ENCODE data around the gene TAS1R3.
"Not testable (repeated sequence)": the region's sequence is repeated elsewhere in the genome, so short reads cannot be mapped to it uniquely, and the experiment has no call there.

The TAS1R3 gene

DNA sequence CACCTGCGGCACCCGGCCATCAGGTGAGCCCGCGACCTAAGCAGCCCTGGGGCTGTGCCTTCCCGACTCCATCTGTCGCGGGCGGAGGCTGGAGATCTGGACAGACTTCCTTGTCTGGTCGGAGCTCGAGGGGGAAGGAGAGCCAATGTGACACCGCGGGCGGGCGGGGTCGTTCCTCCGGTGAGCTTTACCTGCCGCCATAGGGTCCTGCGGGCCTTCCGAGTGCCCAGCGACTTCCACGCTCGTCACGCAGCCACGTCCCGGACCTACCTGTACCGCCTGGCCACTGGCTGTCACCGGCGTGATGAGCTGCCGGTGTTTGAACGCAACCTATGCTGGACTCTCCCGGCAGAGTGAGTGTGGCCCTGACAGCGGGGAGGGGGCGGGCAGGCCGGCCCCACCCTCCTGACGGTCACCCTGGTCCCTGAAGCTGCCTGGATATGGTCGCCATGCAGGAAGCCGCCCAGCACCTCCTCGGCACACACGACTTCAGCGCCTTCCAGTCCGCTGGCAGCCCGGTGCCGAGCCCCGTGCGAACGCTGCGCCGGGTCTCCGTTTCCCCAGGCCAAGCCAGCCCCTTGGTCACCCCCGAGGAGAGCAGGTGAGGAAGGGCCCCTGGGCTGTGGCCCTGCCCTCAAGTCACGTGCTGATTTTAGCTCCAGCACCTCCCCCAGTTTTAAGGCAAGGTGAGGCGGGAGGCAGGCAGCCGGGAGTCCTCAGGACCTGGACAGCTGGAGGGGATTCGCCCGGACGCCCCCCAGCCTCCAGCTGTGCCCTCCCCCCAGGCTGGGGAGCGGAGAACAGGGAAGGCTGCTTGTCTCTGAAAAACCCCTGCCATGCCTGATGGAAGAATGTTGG lies 21.6 kb upstream of the TAS1R3 start:
- DNase-seq (ENCODE audit: low read depth in 2 of 2) = no peak

DNA sequence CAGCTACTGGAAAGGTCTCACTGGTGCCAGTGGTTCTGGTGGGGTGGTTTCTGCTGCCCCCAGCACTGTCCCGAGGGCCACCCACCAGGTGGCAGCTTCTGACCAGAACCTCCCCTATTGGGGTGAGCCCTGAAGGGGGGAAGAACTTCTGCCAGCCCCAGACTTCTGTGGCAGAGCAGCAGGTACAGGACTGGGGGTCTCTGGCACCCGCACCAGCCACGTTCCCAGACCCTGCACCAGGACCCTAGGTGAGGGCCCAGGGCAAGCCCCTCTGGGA lies 21.0 kb upstream of the TAS1R3 start:
- DNase-seq (ENCODE audit: low read depth in 2 of 2) = no peak

DNA sequence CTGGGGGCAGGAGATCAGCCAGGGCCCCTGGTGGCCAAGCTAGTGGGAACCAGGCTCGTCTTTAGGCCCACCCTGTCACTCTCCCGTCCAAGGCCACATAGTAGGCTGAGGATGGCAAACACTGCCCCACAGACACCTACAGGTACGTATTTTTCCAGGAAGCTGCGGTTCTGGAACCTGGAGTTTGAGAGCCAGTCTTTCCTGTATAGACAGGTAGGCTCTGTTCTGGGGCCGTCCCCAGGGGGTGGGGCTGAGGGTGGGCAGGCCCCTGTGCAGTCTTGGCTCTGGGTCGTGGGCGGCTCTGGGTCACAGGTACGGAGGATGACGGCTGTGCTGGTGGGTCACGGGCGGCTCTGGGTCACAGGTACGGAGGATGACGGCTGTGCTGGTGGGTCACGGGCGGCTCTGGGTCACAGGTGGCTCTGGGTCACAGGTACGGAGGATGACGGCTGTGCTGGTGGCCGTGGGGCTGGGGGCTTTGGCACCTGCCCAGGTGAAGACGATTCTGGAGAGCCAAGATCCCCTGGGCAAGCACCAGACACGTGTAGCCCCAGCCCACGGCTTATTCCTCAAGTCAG lies 20.5 kb upstream of the TAS1R3 start:
- no peak for DNase-seq (ENCODE audit: low read depth in 2 of 2)

DNA sequence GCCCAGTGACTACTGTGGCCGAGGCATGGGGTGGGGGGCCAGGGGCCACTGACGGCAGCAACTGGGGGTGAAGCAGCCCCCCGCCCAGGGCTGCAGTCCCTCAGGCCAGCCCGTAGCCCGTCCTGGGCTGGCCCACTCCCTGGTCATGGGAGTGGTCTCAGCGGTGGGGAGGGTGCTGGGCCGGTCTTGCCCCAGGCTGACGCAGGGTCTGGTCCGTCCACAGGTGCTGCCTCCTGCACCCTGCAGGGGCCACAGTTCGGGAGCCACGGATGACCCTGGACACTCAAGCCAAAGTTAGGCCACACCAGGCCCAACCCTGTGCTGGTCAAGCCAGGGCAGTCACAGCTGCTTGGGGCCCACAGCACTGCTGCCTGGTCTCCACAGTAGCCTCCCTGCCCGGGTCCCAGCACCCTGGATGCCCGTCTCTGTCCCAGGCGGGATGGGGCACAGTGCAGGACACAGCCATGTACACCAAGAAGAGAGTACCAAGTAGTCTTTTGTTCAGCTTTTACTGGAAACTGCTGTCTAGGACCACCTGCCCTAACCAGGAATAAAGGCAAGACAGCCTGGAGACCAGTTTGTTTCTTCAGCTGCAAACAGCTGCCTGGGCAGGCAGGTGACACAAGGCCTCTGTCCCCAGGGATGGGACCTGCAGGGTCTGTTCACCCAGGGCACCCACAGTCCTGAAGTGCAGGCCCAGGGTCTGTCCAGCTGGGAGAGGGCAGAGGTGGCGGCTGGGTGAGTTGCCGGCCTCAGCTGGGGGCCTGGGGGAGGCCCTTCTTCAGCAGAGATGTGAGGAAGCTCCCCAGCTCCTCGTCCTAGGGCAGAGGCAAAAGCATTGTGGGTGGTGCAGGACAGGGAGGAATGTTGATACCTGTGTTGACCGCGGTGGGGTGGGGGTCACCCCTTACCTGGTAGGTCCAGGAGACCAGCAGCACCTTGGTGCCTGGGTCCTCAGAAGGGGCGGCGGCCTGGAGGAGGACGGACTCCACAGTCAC lies 19.7 kb upstream of the TAS1R3 start:
- no peak for DNase-seq (ENCODE audit: low read depth in 2 of 2)

GRCh38 chr1:1312450-1313314 lies 18.4 kb upstream of the TAS1R3 start:
- no peak for DNase-seq (ENCODE audit: low read depth in 2 of 2)

- no peak for DNase-seq (ENCODE audit: low read depth in 2 of 2)
Observed at GRCh38 chr1:1313500-1314236, 17.4 kb upstream of the TAS1R3 start.

DNA sequence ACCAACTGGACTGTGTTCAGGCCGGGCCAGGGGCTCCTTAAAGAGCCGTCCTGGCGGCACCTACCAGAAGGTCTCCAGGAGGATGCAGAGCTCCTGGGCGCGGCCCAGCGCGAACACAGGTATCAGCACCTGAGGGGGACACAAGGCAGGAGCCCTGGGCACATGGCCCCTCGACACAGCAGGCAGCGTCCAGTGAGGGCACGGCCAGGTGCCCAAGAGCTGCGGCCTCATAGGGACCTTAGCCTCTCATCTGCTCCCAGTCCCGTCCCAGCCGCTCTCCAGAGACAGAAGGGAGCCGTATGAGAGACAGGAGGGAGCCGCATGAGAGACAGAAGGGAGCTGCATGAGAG lies 16.9 kb upstream of the TAS1R3 start:
- DNase-seq (ENCODE audit: low read depth in 2 of 2) = no peak

DNA sequence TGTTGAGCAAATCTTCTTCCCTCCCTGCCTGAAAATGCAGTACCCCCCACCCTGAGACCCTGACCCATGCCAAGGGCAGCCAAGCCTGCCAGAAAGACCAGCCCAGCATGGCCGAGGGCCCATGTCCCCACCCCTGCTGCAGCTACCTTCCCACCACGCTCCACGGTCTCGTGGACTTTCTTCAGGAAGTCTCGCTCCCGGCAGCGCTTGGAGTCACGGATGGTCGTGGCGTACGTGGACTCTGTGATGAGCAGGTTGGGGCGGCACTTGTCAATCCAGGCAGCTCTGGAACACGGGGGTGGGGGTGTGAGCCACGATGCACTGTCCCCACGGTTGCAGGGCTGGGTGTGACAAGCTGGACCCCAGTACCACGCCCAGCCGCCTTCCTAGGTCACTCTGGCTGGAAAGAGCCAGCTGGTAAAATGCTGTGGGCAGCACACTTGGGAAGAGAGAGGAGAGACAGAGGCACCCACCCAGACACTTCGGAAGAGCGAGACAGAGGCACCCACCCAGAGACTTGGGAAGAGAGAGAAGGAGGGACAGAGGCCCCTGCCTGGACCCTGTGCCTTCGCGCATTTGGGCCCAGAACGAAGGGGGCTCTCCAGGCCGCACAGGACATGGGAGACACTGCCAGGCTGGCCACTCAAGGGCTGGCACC lies 16.3 kb upstream of the TAS1R3 start:
- no peak for DNase-seq (ENCODE audit: low read depth in 2 of 2)

GRCh38 chr1:1315435-1315954 lies 15.6 kb upstream of the TAS1R3 start:
- DNase-seq (ENCODE audit: low read depth in 2 of 2) = no peak

DNA sequence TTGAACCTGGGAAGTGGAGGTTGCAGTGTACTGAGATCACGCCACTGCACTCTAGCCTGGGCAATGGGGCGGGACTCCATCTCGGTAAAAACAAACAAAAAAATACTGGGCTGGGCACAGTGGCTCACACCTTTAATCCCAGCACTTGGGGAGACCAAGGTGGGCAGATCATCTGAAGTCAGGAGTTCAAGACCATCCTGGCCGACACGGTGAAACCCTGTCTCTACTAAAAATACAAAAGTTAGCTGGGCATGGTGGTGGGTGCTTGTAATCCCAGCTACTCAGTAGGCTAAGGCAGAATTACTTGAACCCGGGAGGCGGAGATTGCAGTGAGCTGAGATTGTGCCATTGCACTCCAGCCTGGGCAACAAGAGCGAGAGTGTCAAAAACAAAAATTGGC lies 14.9 kb upstream of the TAS1R3 start:
- DNase-seq (ENCODE audit: low read depth in 2 of 2) = not testable (repeated sequence)

GRCh38 chr1:1317420-1317819 lies 13.7 kb upstream of the TAS1R3 start:
- DNase-seq (ENCODE audit: low read depth in 2 of 2) = no peak

DNA sequence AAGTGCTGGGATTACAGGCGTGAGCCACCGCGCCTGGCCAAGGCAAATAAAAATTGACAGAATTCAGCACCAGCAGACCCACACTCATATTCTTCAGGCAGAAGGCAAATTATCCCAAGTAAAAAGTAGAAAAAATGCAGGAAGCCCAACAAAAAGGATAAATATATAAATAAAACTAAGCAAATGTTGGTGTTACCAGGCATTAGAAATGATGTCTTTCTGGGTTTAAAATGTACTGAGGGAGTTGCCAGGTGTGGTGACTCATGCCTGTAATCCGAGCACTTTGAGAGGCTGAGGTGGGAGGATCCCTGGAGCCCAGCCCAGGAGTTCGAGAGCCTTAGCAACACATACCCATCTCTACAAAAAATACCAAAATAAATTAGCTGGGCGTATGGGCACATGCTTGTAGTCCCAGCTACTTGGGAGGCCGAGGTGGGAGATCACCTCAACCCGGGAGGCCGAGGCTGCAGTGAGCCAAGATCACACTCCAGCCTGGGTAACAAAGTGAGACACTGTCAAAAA lies 12.9 kb upstream of the TAS1R3 start:
- DNase-seq (ENCODE audit: low read depth in 2 of 2) = no peak

DNA sequence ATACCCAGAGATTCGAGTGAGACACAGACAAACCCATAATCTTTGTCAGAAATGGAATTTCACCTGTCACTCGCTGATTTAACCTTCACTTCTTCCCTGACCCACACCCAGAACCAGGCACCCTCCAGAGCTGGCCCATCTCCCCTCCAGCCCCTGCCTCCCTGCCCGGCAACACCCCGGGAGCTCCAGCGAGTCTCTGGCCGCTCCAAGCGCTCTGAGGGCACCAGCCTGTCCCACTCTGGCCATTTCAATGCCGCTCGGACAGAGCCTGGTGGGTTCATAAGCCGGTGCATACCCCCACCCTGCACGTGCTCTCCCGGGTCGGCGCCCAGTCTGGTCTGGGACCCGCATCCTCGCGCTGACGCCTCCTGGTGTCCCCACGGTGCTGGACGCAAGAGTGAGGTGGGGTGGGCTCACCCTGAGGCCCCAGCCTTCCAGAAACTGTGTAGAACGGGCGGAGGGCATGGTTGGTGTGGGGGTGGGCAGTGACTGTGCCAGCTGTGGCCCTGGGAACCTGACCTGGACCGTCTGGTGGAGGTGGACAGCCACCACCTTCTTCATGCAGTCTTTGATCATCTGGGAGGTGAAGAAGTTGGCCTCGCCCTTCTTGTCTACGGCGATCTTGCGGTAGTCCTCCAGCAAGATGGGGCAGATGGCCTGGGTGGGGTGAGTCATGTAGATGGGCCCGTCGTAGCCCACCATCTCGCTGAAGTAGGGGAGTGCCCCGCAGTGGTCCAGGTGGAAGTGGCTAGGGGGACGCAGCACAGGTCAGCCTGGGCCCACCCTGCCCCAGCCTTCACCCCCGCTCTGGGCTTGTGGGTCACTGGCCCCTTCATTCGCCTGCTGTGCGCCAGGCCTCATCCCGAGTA lies 12.1 kb upstream of the TAS1R3 start:
- no peak for DNase-seq (ENCODE audit: low read depth in 2 of 2)

DNA sequence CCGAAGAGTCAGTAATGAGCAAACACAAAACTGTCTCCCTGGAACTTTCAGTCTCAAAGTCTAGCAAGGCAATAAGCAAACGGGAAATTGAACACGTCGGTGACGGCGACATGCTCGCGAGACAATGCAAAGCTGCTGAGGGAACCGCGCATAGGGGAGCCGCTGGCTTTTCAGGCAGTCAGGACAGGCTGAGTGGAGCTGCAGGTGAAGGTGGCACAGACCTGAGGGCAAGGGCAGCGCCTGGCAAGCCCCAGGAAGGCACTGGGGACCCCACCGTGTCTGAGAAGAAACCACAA lies 11.5 kb upstream of the TAS1R3 start:
- DNase-seq (ENCODE audit: low read depth in 2 of 2) = no peak

DNA sequence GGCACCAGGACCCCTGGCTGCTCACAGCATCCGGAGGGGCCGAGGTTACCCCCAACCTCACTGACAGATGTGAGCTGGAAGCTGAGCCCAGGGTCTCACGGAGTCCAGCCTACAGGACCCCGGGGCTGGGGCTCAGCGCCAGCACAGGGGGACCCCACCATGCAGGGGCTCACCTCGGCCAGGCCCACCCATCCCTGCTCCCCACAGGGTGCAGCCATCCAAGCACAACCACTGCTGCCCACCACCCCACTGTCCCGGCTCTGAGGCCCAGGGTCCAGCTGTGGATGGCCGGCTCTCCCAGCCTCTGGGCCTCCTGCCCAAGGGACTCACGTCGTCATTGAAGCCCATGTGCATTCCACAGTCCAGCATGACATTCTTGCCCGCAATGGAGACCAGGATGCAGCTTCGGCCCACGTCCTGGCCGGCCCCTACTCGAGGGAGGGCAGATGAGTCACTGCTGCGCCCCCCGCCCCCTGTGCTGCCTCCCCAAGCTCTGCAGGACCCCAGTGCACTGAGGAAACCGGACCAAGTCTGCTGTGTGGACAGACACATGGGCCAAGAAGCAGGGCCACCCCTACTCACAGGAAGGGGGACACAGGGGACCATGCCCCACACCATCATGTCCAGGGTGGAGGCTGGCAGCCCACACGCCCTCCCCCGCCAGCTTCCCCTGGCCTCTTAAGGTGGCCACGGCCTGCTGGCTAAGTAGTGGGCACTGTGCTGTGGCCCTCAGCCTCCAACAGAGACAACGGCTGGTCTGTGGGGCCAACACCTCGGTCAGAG lies 10.2 kb upstream of the TAS1R3 start:
- no peak for DNase-seq (ENCODE audit: low read depth in 2 of 2)

GRCh38 chr1:1321477-1321876 lies 9.6 kb upstream of the TAS1R3 start:
- DNase-seq (ENCODE audit: low read depth in 2 of 2) = no peak

DNA sequence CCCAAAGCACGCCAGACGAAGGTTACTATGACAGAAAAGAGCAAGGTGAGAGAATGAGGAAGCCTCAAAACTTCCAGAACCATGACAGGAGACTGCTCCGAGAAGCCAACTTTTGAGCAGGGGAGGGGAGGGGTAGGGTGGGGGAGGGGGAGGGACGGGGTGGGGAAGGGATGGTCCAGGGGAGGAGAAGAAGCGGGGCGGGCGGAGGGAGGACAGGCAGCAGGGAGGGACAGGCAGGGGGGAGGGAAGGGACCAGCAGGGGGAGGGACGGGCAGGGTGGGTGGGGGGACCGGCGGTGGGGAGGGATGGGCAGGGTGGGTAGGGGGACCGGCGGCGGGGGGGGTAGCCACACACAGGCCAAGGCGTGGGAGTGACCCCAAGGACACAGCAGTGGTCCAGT lies 8.7 kb upstream of the TAS1R3 start:
- DNase-seq (ENCODE audit: low read depth in 2 of 2) = no peak

DNA sequence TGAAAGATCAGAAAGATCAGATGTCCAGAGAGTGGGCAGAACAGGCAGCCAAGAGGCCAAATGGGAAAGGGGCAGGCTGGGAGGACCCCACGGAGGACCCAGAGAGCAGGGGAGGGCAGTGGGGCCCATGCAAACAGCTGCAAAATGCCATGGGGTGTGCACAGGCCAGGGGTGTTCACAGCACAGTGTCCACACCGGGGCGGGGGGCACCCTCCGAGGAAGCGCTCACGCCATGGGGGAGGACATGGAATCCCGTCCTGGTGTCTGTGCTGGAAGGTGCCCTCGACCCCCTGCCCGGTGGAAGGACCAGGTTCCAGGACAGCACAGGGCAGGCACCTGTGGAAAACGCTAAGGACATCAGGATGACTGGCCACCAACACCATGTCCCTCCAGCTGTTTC lies 8.1 kb upstream of the TAS1R3 start:
- DNase-seq (ENCODE audit: low read depth in 2 of 2) = no peak

Measured in stimulated activated CD4-positive, alpha-beta T cell treated with anti-CD3 and anti-CD28 coated beads, Interleukin-12 subunit alpha, Interleukin-12 subunit beta, amount 100 ng/mL, for 24 hours (primary cell).